ENCODE results near the gene DENND2A.

DENND2A gene

DNA sequence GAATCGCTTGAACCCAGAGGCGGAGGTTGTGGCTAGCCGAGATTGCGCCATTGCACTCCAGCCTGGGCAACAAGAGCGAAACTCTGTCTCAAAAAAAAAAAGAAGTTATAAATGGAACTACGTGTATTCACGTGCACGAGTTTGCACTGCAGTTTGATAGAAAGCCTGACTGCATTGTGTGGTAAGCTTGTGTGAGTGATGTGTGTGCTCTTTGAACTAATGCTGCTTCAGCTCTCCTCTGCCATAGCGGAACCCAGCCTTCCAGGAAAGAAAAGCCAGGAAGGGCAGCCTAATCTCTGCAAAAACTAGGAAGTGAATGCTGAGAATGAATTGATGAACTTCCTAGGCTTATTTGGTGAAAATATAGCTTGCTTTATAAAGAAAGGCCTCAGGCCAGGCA is 145.7 kb downstream of the DENND2A start:
- TF ChIP-seq, protein P1, sequence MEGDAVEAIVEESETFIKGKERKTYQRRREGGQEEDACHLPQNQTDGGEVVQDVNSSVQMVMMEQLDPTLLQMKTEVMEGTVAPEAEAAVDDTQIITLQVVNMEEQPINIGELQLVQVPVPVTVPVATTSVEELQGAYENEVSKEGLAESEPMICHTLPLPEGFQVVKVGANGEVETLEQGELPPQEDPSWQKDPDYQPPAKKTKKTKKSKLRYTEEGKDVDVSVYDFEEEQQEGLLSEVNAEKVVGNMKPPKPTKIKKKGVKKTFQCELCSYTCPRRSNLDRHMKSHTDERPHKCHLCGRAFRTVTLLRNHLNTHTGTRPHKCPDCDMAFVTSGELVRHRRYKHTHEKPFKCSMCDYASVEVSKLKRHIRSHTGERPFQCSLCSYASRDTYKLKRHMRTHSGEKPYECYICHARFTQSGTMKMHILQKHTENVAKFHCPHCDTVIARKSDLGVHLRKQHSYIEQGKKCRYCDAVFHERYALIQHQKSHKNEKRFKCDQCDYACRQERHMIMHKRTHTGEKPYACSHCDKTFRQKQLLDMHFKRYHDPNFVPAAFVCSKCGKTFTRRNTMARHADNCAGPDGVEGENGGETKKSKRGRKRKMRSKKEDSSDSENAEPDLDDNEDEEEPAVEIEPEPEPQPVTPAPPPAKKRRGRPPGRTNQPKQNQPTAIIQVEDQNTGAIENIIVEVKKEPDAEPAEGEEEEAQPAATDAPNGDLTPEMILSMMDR (IDR thresholded peaks at IDR 0.05) = no peak

DNA sequence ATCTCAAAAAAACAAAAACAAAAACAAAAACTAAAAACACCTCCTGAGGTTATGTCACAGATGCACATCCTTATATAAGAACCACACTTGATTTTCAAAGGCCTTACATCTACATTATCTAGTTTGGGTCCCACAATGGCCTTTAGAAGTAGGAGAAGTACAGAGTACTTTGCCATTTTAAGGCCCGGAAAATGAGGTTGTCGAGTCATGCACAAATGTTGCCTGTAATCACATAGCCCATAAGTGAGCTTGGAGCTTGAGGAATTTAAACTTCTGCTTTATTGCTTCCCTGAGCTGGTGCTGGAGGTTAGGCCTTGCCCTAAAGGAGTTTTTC is 151.6 kb downstream of the DENND2A start:
- TF ChIP-seq, protein P1 (IDR thresholded peaks at IDR 0.05) = no peak

DNA sequence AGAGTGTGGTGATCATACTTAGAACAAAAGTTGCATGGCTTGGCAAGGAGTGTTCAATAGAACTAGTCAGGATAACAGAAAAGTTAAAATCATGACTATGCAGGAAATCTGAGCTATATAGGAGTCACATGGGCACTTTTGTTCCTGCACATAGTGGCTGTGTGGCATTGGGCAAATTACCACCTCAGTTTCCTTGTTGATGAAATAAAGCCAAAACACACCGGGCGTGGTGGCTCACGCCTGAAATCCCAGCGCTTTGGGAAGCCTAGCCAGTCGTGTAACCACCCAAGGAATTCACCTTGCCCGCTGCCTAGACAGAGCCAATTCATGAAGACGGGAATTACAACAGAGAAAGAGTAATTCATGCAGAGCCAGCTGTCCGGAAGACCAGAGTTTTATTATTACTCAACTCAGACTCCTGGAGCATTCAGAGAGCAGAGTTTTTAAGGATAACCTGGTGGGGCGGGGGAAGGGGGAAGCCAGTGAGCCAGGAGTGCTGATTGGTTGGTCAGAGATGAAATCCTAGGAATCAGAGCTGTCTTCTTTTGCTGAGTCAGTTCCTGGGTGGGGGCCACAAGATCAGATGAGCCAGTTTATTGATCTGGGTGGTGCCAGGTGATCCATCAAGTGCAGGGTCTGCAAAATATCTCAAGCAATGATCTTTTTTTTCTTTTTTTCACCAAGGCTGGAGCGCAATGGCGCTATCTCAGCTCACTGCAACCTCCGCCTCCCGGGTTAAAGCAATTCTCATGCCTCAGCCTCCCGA is 154.9 kb downstream of the DENND2A start:
- TF ChIP-seq, protein P1 (IDR thresholded peaks at IDR 0.05) = no peak

DNA sequence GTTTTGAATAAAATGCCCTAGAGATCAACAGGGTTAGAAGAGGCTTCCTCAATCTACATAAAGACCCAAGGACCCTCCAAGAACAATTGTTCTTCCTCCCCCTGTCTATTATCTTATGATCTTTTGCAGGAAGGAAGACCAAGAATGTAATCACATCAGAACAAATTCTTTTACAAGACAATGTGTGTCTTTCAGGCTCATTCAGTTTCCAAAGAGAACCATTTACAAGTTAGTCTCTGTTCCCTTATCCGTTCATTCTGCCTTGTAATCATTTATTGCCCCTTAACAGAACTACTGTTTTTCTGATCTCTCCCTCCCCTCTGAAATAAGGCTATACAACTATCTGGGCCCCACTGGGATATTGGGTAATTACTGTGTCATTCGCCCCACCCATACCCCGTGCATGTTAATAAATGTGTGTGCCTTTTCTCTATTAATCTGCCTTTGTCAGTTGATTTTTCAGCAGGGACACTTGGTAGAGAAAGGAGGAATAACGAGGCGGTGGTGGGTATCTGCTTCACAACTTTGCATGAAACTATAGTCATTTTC is 155.6 kb downstream of the DENND2A start:
- TF ChIP-seq, protein P1 (IDR thresholded peaks at IDR 0.05) = no peak

DNA sequence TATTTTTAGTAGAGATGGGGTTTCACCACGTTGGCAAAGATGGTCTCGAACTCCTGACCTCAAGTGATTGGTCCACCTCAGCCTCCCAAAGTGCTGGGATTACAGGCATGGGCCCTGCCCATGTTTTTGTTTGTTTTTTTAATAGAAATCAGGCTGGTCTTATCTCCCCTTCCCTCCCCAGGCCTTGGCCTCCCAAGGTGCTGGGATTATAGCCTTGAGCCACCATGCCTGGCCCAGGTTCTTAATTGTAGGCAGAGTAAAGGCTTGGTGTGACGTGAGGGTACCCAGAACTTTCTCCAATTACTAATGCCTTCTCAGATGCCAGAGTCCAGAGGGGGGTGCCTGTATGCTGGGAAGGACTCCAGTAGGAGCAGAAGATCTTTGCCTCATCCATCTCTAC is 156.1 kb downstream of the DENND2A start:
- TF ChIP-seq, protein P1 (IDR thresholded peaks at IDR 0.05) = no peak

DNA sequence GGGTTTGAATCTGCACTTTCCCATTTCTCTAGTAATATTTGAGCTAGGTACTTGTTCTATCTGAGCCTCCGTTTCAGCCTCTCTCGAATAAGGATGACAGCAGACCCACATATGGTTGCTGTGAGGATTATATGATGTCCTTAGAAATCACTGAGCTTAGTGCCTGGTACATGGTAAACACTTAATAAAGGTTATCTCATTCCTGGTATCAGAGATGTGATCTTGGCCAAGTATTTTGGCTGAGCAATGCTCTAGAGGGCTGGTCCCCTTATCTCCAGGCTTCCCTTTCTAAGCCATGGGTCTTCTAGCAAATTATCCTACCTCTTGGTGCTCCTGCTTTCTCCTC is 160.9 kb downstream of the DENND2A start:
- TF ChIP-seq, protein P1 (IDR thresholded peaks at IDR 0.05) = no peak

DNA sequence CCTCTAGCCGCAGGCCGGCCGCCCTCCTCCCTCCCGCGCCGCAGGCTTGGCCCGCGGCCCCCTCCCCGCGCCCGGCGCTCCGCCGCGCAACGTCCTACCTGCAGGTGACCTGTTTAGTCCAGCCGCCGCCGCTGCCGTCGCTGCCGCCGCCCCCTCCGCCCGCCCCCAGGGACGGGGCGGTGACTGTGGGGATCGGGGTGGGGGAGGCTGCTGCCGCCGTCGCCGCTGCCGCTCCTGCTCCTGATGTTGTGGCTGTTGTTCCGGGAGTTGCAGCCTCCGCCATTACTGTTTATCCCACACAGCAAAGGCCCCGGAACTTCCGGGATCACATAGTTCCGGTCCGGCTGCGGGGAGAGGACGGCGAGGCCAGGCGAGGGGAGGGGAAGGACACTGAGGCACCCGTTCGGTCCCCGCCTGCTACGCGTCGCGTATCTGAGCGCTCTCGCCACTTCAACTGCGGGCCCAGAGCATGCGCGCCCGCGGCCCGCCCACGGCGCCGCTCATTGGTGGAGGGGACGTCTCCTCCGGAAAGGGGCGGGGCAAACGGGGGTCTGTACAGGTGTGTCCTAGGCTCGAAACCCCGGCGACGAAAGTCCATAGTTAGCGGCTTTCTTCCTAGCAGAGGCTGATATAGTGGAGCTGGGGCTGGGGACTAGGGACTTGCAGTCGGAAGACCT is 161.4 kb downstream of the DENND2A start, which contains the start of gene MKRN1:
Gene MKRN1 (minus strand): TSS at position 444 of the 677 bp plus-strand sequence. CDS start 161 bp downstream, at position 283.
- TF ChIP-seq, protein P1 (IDR thresholded peaks at IDR 0.05) = no peak

All from LNCAP (cell line).